Transverse colon (tissue), 4 donors: ENCODE measurements around the gene NUDT9.

Experiments used
- CTCF ChIP-seq, 5 experiments: fragments of 200-600 bp in 3 of 5; fragments of 450-650 bp in 2 of 5; sonication (generic) in 3 of 5; IDR thresholded peaks; 1 replicate in 2 of 5; 2 replicates in 3 of 5; pipeline ENCODE4 v1.5.1; 2016 to 2017; ENCODE audit warnings: antibody characterized with exemption in 5 of 5, inconsistent platforms in 3 of 5, mild to moderate bottlenecking in 2 of 5, moderate library complexity in 1 of 5
- EP300 ChIP-seq: sonication (generic); formaldehyde crosslinking; IDR thresholded peaks from one replicate; pipeline ENCODE4 v1.6.1; 2017; ENCODE audit warnings: antibody characterized with exemption, low read depth
- POLR2A ChIP-seq: fragments of 450-650 bp; IDR thresholded peaks from one replicate; pipeline ENCODE4 v1.6.1; 2016; ENCODE audit warnings: antibody characterized with exemption, mild to moderate bottlenecking, moderate library complexity
- POLR2AphosphoS5 ChIP-seq, 3 donors: sonication (generic); formaldehyde crosslinking; IDR thresholded peaks; one replicate each; pipeline ENCODE4 v1.6.1; 2016; ENCODE audit warnings: antibody characterized with exemption in 3 of 3

GRCh38 chr4:87405211-87405820 lies 17.1 kb upstream of the NUDT9 start:
- no peak for TF ChIP-seq POLR2AphosphoS5 (IDR thresholded peaks at IDR 0.05)
- no peak for TF ChIP-seq CTCF (IDR thresholded peaks at IDR 0.05)
- TF ChIP-seq EP300 = no peak
- no peak for TF ChIP-seq POLR2A
